HCT116 (cell line): ENCODE measurements around the gene ACKR1.
A peak's percentile ranks its signal among the peaks of the same experiment; 100 is the strongest.

ENCODE experiments used
- CEBPB ChIP-seq: IDR thresholded peaks from 2 replicates; pipeline ENCODE4 v1.6.1; 2012; ENCODE audit warnings: low read depth
- EGR1 ChIP-seq: IDR thresholded peaks from 2 replicates; pipeline ENCODE4 v1.6.1; 2012; ENCODE audit warnings: low read depth
- ELF1 ChIP-seq: IDR thresholded peaks from 2 replicates; pipeline ENCODE4 v1.6.1; 2012; ENCODE audit warnings: low read depth, borderline replicate concordance
- EZH2 ChIP-seq: fragments of 200-600 bp; sonication (generic); IDR thresholded peaks from 2 replicates; pipeline ENCODE4 v1.6.1; 2017; ENCODE audit warnings: antibody characterized with exemption, mixed run types
- POLR2A ChIP-seq: IDR thresholded peaks from 2 replicates; pipeline ENCODE4 v1.7.0; 2011; ENCODE audit warnings: borderline replicate concordance; ENCODE audit not compliant: insufficient read depth, insufficient read length; ENCODE audit errors: extremely low read depth
- POLR2AphosphoS5 ChIP-seq: IDR thresholded peaks from 2 replicates; pipeline ENCODE4 v1.6.1; 2011; ENCODE audit warnings: mild to moderate bottlenecking, low read depth, low read length, moderate library complexity
- RAD21 ChIP-seq: IDR thresholded peaks from 2 replicates; pipeline ENCODE4 v1.6.1; 2012; ENCODE audit warnings: low read depth, mild to moderate bottlenecking
- SIN3A ChIP-seq: IDR thresholded peaks from 2 replicates; pipeline ENCODE4 v1.6.1; 2012; ENCODE audit warnings: low read depth
- SRF ChIP-seq: IDR thresholded peaks from 2 replicates; pipeline ENCODE4 v1.6.1; 2012; ENCODE audit warnings: low read depth
- TCF7L2 ChIP-seq: IDR thresholded peaks from 2 replicates; pipeline ENCODE4 v1.7.0; 2011; ENCODE audit warnings: borderline replicate concordance, inconsistent platforms; ENCODE audit not compliant: insufficient read depth, insufficient read length; ENCODE audit errors: extremely low read depth
- YY1 ChIP-seq: IDR thresholded peaks from 2 replicates; pipeline ENCODE4 v1.6.1; 2011; ENCODE audit warnings: low read length, low read depth, moderate library complexity, mild to moderate bottlenecking; ENCODE audit not compliant: insufficient replicate concordance; ENCODE audit errors: extremely low read depth
- TF ChIP-seq, protein P1 (sequence below), 3 experiments: fragments of 200-600 bp in 1 of 3; sonication (generic) in 1 of 3; IDR thresholded peaks in 2 of 3; conservative IDR thresholded peaks in 1 of 3; 2 replicates each; pipeline ENCODE4 v1.5.1; 2012 to 2017; ENCODE audit warnings: low read depth in 2 of 3, low read length in 2 of 3, antibody characterized with exemption in 1 of 3, borderline replicate concordance in 1 of 3, control low read depth in 1 of 3, mild to moderate bottlenecking in 1 of 3, mixed read lengths in 1 of 3, mixed run types in 1 of 3, moderate library complexity in 1 of 3; ENCODE audit not compliant: insufficient read depth in 1 of 3
- TF ChIP-seq, protein P2 (sequence below): IDR thresholded peaks from 2 replicates; pipeline ENCODE4 v1.6.1; 2012
- TF ChIP-seq, protein P3 (sequence below): IDR thresholded peaks from 2 replicates; pipeline ENCODE4 v1.6.1; 2011; ENCODE audit warnings: mild to moderate bottlenecking, low read length, moderate library complexity; ENCODE audit not compliant: insufficient replicate concordance; ENCODE audit errors: extremely low read depth

DNA sequence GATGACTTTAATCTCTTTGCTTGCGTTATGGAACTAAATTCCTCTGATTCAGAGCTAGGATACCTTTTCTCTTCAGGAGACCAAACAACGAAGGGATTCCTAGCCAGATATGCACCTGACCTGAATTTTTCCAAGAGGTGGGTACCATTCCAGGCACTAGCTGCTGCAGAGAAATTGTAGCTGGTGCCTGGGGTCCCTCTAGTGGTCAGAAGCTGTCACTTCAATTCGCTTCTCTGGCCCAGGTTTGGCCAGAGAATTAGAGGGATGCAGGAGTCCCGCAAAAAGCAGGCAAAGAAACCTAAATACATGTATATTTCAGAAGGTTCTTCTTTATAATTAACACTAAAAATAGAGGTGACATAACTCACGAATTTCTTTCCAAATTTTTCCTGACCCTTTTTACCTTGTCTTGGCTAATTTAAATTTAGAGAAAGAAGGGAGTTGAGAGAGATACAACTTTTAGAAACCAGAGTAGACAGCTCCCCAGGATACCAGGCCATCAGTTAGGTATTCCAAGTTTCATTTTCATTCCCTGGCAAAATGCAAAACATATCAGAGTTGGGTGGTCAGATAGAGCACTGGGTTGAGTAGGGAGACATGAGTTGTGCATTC is 9.6 kb downstream of the ACKR1 start:
- no peak for TF ChIP-seq CEBPB
- TF ChIP-seq TCF7L2, result no peak
- TF ChIP-seq EZH2, result no peak
- TF ChIP-seq POLR2A, result no peak
- no peak for TF ChIP-seq POLR2AphosphoS5
- TF ChIP-seq, protein P1, sequence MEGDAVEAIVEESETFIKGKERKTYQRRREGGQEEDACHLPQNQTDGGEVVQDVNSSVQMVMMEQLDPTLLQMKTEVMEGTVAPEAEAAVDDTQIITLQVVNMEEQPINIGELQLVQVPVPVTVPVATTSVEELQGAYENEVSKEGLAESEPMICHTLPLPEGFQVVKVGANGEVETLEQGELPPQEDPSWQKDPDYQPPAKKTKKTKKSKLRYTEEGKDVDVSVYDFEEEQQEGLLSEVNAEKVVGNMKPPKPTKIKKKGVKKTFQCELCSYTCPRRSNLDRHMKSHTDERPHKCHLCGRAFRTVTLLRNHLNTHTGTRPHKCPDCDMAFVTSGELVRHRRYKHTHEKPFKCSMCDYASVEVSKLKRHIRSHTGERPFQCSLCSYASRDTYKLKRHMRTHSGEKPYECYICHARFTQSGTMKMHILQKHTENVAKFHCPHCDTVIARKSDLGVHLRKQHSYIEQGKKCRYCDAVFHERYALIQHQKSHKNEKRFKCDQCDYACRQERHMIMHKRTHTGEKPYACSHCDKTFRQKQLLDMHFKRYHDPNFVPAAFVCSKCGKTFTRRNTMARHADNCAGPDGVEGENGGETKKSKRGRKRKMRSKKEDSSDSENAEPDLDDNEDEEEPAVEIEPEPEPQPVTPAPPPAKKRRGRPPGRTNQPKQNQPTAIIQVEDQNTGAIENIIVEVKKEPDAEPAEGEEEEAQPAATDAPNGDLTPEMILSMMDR (IDR thresholded peaks at IDR 0.05 in 2 of 3, conservative IDR thresholded peaks at IDR 0.05 in 1 of 3; ENCODE audit: borderline replicate concordance in 1 of 3, insufficient read depth in 1 of 3, low read depth in 2 of 3, low read length in 2 of 3), result peak; percentile 65 to 89 (median 84)
- TF ChIP-seq ELF1, result no peak
- no peak for TF ChIP-seq SIN3A
- TF ChIP-seq SRF, result no peak
- TF ChIP-seq YY1, result no peak
- TF ChIP-seq, protein P2, sequence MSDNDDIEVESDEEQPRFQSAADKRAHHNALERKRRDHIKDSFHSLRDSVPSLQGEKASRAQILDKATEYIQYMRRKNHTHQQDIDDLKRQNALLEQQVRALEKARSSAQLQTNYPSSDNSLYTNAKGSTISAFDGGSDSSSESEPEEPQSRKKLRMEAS, result no peak
- no peak for TF ChIP-seq EGR1
- TF ChIP-seq RAD21, result peak; percentile 61
- TF ChIP-seq, protein P3, sequence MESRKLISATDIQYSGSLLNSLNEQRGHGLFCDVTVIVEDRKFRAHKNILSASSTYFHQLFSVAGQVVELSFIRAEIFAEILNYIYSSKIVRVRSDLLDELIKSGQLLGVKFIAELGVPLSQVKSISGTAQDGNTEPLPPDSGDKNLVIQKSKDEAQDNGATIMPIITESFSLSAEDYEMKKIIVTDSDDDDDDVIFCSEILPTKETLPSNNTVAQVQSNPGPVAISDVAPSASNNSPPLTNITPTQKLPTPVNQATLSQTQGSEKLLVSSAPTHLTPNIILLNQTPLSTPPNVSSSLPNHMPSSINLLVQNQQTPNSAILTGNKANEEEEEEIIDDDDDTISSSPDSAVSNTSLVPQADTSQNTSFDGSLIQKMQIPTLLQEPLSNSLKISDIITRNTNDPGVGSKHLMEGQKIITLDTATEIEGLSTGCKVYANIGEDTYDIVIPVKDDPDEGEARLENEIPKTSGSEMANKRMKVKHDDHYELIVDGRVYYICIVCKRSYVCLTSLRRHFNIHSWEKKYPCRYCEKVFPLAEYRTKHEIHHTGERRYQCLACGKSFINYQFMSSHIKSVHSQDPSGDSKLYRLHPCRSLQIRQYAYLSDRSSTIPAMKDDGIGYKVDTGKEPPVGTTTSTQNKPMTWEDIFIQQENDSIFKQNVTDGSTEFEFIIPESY, result no peak
